Adipocyte (in vitro differentiated cells): ENCODE data around the gene CSF3R.
A peak's percentile ranks its signal among the peaks of the same experiment; 100 is the strongest.

ENCODE experiments used
- DNase-seq: peaks from one replicate; pipeline ENCODE4 v3.0.0-alpha.2; 2015; ENCODE audit warnings: low read depth
- H3K27me3 ChIP-seq: replicated peaks from 2 replicates; pipeline ENCODE4 v1.7.0; 2013; ENCODE audit warnings: mild to moderate bottlenecking, low read length, moderate library complexity; ENCODE audit not compliant: control insufficient read depth, insufficient read depth
- H3K36me3 ChIP-seq: 2 replicates; pipeline ENCODE4 v1.7.0; 2013; ENCODE audit warnings: low read length, mild to moderate bottlenecking, moderate library complexity; ENCODE audit not compliant: control insufficient read depth, insufficient read depth, severe bottlenecking
- H3K4me1 ChIP-seq: 2 replicates; pipeline ENCODE4 v1.7.0; 2013; ENCODE audit warnings: mild to moderate bottlenecking, low read length, moderate library complexity; ENCODE audit not compliant: control insufficient read depth, insufficient read depth
- H3K4me3 ChIP-seq: 2 replicates; pipeline ENCODE4 v1.7.0; 2013; ENCODE audit warnings: mild to moderate bottlenecking, low read length, moderate library complexity
- H3K9ac ChIP-seq: 2 replicates; pipeline ENCODE4 v1.7.0; 2013; ENCODE audit warnings: mild to moderate bottlenecking, low read length, moderate library complexity
- H3K9me3 ChIP-seq: 2 replicates; pipeline ENCODE4 v1.7.0; 2013; ENCODE audit warnings: mild to moderate bottlenecking, low read length, moderate library complexity; ENCODE audit not compliant: control insufficient read depth

The CSF3R gene

GRCh38 chr1:36453051-36453450 lies 29.7 kb downstream of the CSF3R start:
- no peak for DNase-seq
- Histone ChIP-seq H3K9me3 (no peaks in the 10 kb centered on the region), H3K9ac (no peak overlapping the region), H3K4me3 (no peak overlapping the region), H3K36me3 (peaks cover 36% of the 10 kb centered on the region), H3K27me3 (no peaks in the 10 kb centered on the region), H3K4me1 (peaks cover 22% of the 10 kb centered on the region)

- Histone ChIP-seq H3K4me1 (peaks cover 19% of the 10 kb centered on the region), H3K36me3 (peaks cover 17% of the 10 kb centered on the region), H3K27me3 (no peaks in the 10 kb centered on the region), H3K4me3 (peak overlapping the region; percentile 91), H3K9ac (peak overlapping the region; percentile 94), H3K9me3 (no peaks in the 10 kb centered on the region)
- no peak for DNase-seq
Measured at GRCh38 chr1:36450919-36451305, 31.8 kb downstream of the CSF3R start.

GRCh38 chr1:36450270-36450918 lies 32.3 kb downstream of the CSF3R start, which contains the start of gene OSCP1:
Gene OSCP1 (minus strand): TSS chr1:36450451. CDS start chr1:36450369, 82 bp downstream.
- no peaks in the 10 kb centered on the region for H3K27me3 ChIP-seq
- H3K4me1 ChIP-seq, result peaks cover 15% of the 10 kb centered on the region

GRCh38 chr1:36448530-36449056 lies 34.1 kb downstream of the CSF3R start:
- Histone ChIP-seq H3K36me3 (no peaks in the 10 kb centered on the region), H3K9me3 (no peaks in the 10 kb centered on the region), H3K4me1 (peaks cover 23% of the 10 kb centered on the region), H3K27me3 (no peaks in the 10 kb centered on the region), H3K9ac (no peak overlapping the region), H3K4me3 (no peak overlapping the region)
- no peak for DNase-seq

More at GRCh38 chr1:36450270-36450918, 32.3 kb downstream of the CSF3R start, which contains the start of gene OSCP1:
- DNase-seq, result peak; percentile 98
- Histone ChIP-seq H3K4me3 (peak within 1 kb of the TSS; percentile 91), H3K9me3 (no peaks in the 10 kb centered on the region), H3K9ac (peak within 1 kb of the TSS; percentile 94), H3K36me3 (peaks cover 12% of the 10 kb centered on the region)

- Histone ChIP-seq H3K27me3 (no peaks in the 10 kb centered on the region), H3K9ac (no peak overlapping the region), H3K4me3 (no peak overlapping the region), H3K4me1 (peaks cover 32% of the 10 kb centered on the region), H3K9me3 (no peaks in the 10 kb centered on the region), H3K36me3 (no peaks in the 10 kb centered on the region)
- no peak for DNase-seq
Measured at GRCh38 chr1:36447450-36447849, 35.3 kb downstream of the CSF3R start.

- no peaks in the 10 kb centered on the region for H3K27me3 ChIP-seq
- H3K4me3 ChIP-seq, result no peak overlapping the region
- H3K4me1 ChIP-seq, result peaks cover 38% of the 10 kb centered on the region
- no peak overlapping the region for H3K9ac ChIP-seq
- H3K36me3 ChIP-seq, result no peaks in the 10 kb centered on the region
- DNase-seq, result no peak
- no peaks in the 10 kb centered on the region for H3K9me3 ChIP-seq
Measured at GRCh38 chr1:36446746-36447145, 36.0 kb downstream of the CSF3R start.

GRCh38 chr1:36446271-36446670 lies 36.4 kb downstream of the CSF3R start:
- no peak for DNase-seq
- H3K36me3 ChIP-seq, result no peaks in the 10 kb centered on the region
- H3K4me3 ChIP-seq, result no peak overlapping the region
- H3K9me3 ChIP-seq, result no peaks in the 10 kb centered on the region
- H3K4me1 ChIP-seq, result peaks cover 38% of the 10 kb centered on the region
- H3K9ac ChIP-seq, result no peak overlapping the region
- H3K27me3 ChIP-seq, result no peaks in the 10 kb centered on the region

GRCh38 chr1:36443297-36443696 lies 39.4 kb downstream of the CSF3R start:
- Histone ChIP-seq H3K9ac (no peak overlapping the region), H3K27me3 (no peaks in the 10 kb centered on the region), H3K36me3 (peaks cover 5% of the 10 kb centered on the region), H3K4me3 (no peak overlapping the region), H3K4me1 (peaks cover 35% of the 10 kb centered on the region), H3K9me3 (no peaks in the 10 kb centered on the region)
- DNase-seq, result no peak

GRCh38 chr1:36442337-36442736 lies 40.4 kb downstream of the CSF3R start:
- H3K36me3 ChIP-seq, result peaks cover 11% of the 10 kb centered on the region
- H3K9ac ChIP-seq, result no peak overlapping the region
- H3K4me1 ChIP-seq, result peaks cover 35% of the 10 kb centered on the region
- no peak overlapping the region for H3K4me3 ChIP-seq
- H3K9me3 ChIP-seq, result no peaks in the 10 kb centered on the region
- H3K27me3 ChIP-seq, result no peaks in the 10 kb centered on the region
- peak; percentile 45 for DNase-seq

GRCh38 chr1:36440646-36441045 lies 42.1 kb downstream of the CSF3R start:
- no peaks in the 10 kb centered on the region for H3K27me3 ChIP-seq

GRCh38 chr1:36440044-36440443 lies 42.7 kb downstream of the CSF3R start:
- Histone ChIP-seq H3K9ac (no peak overlapping the region), H3K36me3 (peaks cover 17% of the 10 kb centered on the region), H3K4me1 (peaks cover 35% of the 10 kb centered on the region), H3K4me3 (no peak overlapping the region), H3K9me3 (no peaks in the 10 kb centered on the region), H3K27me3 (no peaks in the 10 kb centered on the region)
- no peak for DNase-seq

More at GRCh38 chr1:36440646-36441045, 42.1 kb downstream of the CSF3R start:
- H3K9ac ChIP-seq, result no peak overlapping the region
- H3K9me3 ChIP-seq, result no peaks in the 10 kb centered on the region
- H3K36me3 ChIP-seq, result peaks cover 17% of the 10 kb centered on the region
- DNase-seq, result peak; percentile 12
- peaks cover 35% of the 10 kb centered on the region for H3K4me1 ChIP-seq
- no peak overlapping the region for H3K4me3 ChIP-seq
